Measurements from ENCODE around the gene MAGI1.

The MAGI1 gene

DNA sequence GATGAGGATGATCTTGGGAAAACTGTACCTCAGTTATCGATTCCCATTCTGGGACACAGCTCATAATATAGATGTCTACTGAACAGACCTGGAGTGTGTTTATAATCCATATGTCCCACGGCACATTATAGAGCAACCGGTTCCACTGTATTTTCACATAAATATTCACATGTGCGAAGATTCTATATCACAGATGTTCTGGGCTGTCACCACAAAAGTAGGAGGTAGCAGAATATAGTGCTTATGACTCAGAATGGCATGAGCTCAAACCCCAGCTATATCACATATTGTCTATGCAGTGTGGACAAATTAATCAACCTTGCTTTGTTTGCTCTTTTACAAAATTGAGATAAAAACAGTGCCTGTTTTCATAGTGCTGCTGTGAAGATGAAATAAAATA is 710.6 kb downstream of the MAGI1 start (continued):
- TF ChIP-seq, protein P1, sequence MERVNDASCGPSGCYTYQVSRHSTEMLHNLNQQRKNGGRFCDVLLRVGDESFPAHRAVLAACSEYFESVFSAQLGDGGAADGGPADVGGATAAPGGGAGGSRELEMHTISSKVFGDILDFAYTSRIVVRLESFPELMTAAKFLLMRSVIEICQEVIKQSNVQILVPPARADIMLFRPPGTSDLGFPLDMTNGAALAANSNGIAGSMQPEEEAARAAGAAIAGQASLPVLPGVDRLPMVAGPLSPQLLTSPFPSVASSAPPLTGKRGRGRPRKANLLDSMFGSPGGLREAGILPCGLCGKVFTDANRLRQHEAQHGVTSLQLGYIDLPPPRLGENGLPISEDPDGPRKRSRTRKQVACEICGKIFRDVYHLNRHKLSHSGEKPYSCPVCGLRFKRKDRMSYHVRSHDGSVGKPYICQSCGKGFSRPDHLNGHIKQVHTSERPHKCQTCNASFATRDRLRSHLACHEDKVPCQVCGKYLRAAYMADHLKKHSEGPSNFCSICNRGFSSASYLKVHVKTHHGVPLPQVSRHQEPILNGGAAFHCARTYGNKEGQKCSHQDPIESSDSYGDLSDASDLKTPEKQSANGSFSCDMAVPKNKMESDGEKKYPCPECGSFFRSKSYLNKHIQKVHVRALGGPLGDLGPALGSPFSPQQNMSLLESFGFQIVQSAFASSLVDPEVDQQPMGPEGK (CRISPR knock-in tag; IDR thresholded peaks at IDR 0.05; ENCODE audit: borderline replicate concordance) = no peak
- TF ChIP-seq, protein P2, sequence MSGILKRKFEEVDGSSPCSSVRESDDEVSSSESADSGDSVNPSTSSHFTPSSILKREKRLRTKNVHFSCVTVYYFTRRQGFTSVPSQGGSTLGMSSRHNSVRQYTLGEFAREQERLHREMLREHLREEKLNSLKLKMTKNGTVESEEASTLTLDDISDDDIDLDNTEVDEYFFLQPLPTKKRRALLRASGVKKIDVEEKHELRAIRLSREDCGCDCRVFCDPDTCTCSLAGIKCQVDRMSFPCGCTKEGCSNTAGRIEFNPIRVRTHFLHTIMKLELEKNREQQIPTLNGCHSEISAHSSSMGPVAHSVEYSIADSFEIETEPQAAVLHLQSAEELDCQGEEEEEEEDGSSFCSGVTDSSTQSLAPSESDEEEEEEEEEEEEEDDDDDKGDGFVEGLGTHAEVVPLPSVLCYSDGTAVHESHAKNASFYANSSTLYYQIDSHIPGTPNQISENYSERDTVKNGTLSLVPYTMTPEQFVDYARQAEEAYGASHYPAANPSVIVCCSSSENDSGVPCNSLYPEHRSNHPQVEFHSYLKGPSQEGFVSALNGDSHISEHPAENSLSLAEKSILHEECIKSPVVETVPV (CRISPR knock-in tag; IDR thresholded peaks at IDR 0.05) = no peak
- TF ChIP-seq ZC3H10 (CRISPR knock-in tag; IDR thresholded peaks at IDR 0.05) (no peak), ARNTL (CRISPR knock-in tag; IDR thresholded peaks at IDR 0.05; ENCODE audit: borderline replicate concordance, low read depth) (no peak), TOX (CRISPR knock-in tag; IDR thresholded peaks at IDR 0.05; ENCODE audit: borderline replicate concordance) (no peak), OSR1 (CRISPR knock-in tag; IDR thresholded peaks at IDR 0.05) (no peak), ZFP30 (CRISPR knock-in tag; IDR thresholded peaks at IDR 0.05) (no peak), ZNF565 (CRISPR knock-in tag; conservative IDR thresholded peaks at IDR 0.05; ENCODE audit: low read depth) (no peak)

DNA sequence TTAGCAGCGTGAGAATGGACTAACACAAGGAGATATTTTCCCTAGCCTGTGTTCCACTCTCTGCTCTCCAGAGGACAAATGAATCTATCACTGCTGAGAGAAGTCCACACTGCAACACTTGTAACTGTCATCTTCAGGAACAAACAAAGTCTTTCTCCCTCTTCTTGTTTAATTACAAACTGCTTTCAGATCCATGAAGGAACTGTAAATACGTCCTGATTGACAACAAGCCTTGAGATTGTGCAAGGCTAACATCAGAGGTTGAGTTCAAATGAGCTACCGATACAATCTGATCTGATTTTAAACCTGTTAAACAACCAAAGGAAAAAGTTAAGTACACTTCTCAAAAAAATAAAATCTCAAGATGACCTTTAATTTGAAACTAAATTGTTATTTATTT is 712.1 kb downstream of the MAGI1 start:
- no peak for ATAC-seq
- TF ChIP-seq ZNF8 (CRISPR knock-in tag; IDR thresholded peaks at IDR 0.05) = no peak
- no peak for TF ChIP-seq ARNTL (CRISPR knock-in tag; IDR thresholded peaks at IDR 0.05; ENCODE audit: borderline replicate concordance, low read depth)
- TF ChIP-seq ZNF70 (CRISPR knock-in tag; IDR thresholded peaks at IDR 0.05) = no peak
- no peak for TF ChIP-seq GLIS3 (CRISPR knock-in tag; IDR thresholded peaks at IDR 0.05)
- TF ChIP-seq, protein P2 (CRISPR knock-in tag; IDR thresholded peaks at IDR 0.05) = no peak
- no peak for TF ChIP-seq PPARA (CRISPR knock-in tag; IDR thresholded peaks at IDR 0.05; ENCODE audit: borderline replicate concordance)
- no peak for TF ChIP-seq ZNF565 (CRISPR knock-in tag; conservative IDR thresholded peaks at IDR 0.05; ENCODE audit: low read depth)
- TF ChIP-seq SNAI2 (CRISPR knock-in tag; IDR thresholded peaks at IDR 0.05) = no peak
- no peak for TF ChIP-seq ZFP3 (CRISPR knock-in tag; IDR thresholded peaks at IDR 0.05)

DNA sequence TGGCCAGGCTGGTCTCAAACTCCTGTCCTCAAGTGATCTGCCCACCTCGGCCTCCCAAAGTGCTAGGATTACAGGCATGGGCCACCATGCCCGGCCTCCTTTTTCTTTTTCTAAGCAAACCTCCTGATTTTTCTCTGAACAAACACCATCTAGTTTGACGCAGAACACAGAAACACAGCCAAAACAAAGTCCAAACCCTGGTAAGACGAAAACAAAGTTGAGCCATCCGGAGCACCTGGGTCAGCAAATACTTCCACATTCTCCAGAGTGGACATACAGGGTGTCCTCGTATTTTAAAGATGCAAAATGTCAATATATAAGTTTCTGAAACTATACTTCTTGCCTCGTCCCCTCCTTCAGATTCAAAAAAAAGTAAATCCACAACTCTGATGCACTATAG is 715.8 kb downstream of the MAGI1 start:
- TF ChIP-seq PPARA (CRISPR knock-in tag; IDR thresholded peaks at IDR 0.05; ENCODE audit: borderline replicate concordance) (no peak), OSR1 (CRISPR knock-in tag; IDR thresholded peaks at IDR 0.05) (no peak), ZNF8 (CRISPR knock-in tag; IDR thresholded peaks at IDR 0.05) (no peak), BACH2 (CRISPR knock-in tag; IDR thresholded peaks at IDR 0.05; ENCODE audit: borderline replicate concordance) (no peak), TCF4 (CRISPR knock-in tag; IDR thresholded peaks at IDR 0.05; ENCODE audit: borderline replicate concordance) (no peak), ZC3H10 (CRISPR knock-in tag; IDR thresholded peaks at IDR 0.05) (no peak), ARNTL (CRISPR knock-in tag; IDR thresholded peaks at IDR 0.05; ENCODE audit: borderline replicate concordance, low read depth) (no peak), ZNF565 (CRISPR knock-in tag; conservative IDR thresholded peaks at IDR 0.05; ENCODE audit: low read depth) (no peak)
- TF ChIP-seq, protein P3, sequence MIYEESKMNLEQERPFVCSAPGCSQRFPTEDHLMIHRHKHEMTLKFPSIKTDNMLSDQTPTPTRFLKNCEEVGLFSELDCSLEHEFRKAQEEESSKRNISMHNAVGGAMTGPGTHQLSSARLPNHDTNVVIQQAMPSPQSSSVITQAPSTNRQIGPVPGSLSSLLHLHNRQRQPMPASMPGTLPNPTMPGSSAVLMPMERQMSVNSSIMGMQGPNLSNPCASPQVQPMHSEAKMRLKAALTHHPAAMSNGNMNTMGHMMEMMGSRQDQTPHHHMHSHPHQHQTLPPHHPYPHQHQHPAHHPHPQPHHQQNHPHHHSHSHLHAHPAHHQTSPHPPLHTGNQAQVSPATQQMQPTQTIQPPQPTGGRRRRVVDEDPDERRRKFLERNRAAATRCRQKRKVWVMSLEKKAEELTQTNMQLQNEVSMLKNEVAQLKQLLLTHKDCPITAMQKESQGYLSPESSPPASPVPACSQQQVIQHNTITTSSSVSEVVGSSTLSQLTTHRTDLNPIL (CRISPR knock-in tag; IDR thresholded peaks at IDR 0.05; ENCODE audit: low read depth) = no peak
- TF ChIP-seq, protein P4, sequence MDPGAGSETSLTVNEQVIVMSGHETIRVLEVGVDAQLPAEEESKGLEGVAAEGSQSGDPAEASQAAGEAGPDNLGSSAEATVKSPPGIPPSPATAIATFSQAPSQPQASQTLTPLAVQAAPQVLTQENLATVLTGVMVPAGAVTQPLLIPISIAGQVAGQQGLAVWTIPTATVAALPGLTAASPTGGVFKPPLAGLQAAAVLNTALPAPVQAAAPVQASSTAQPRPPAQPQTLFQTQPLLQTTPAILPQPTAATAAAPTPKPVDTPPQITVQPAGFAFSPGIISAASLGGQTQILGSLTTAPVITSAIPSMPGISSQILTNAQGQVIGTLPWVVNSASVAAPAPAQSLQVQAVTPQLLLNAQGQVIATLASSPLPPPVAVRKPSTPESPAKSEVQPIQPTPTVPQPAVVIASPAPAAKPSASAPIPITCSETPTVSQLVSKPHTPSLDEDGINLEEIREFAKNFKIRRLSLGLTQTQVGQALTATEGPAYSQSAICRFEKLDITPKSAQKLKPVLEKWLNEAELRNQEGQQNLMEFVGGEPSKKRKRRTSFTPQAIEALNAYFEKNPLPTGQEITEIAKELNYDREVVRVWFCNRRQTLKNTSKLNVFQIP (CRISPR knock-in tag; IDR thresholded peaks at IDR 0.05; ENCODE audit: borderline replicate concordance, low read depth) = no peak
- TF ChIP-seq, protein P1 (CRISPR knock-in tag; IDR thresholded peaks at IDR 0.05; ENCODE audit: borderline replicate concordance) = no peak
- TF ChIP-seq, protein P2 (CRISPR knock-in tag; IDR thresholded peaks at IDR 0.05) = no peak
- ATAC-seq = no peak
